Measurements from ENCODE around the gene BLMH. TPM values are rescaled to one million over a fixed set of nuclear protein-coding genes. Genes with fewer than 3 reads are reported as not detected.

Gene BLMH
- total RNA-seq, 2 donors from 2014 or later = 21.7 to 25.9 TPM

DNA sequence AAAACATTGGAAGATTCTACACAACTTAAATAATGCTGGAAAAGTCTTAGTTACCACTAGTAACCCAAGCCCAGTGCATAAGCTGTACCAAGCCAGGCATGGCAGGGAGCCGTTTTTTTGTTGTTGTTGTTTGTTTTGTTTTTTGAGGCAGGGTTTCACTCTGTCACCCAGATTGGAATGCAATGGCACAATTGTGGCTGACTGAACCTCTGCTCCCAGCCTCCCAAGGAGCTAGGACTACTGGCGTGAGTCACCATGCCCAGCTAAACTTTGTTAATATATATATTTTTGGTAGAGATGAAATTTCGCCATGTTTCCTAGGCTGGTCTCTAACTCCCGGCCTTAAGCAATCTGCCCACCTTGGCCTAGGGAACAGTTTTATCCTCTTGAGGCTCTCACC lies 42.7 kb upstream of the BLMH start:
- DNase-seq (ENCODE audit: low spot score) = no peak
- 86% methylated on average over 4 of the region's 4 CpGs for WGBS
- Histone ChIP-seq H3K4me1 (replicated peaks) (peaks cover 10% of the 10 kb centered on the region), H3K9me3 (no peaks in the 10 kb centered on the region), H3K4me3 (no peak overlapping the region), H3K36me3 (no peaks in the 10 kb centered on the region), H3K27ac (no peak overlapping the region), H3K27me3 (replicated peaks; ENCODE audit: insufficient read depth) (no peaks in the 10 kb centered on the region)
- intact Hi-C loops (cut with DNase I) = no loop called here
- TF ChIP-seq POLR2AphosphoS5 (IDR thresholded peaks at IDR 0.05) (no peak), POLR2A (IDR thresholded peaks at IDR 0.05) (no peak)
- TF ChIP-seq, protein P1, sequence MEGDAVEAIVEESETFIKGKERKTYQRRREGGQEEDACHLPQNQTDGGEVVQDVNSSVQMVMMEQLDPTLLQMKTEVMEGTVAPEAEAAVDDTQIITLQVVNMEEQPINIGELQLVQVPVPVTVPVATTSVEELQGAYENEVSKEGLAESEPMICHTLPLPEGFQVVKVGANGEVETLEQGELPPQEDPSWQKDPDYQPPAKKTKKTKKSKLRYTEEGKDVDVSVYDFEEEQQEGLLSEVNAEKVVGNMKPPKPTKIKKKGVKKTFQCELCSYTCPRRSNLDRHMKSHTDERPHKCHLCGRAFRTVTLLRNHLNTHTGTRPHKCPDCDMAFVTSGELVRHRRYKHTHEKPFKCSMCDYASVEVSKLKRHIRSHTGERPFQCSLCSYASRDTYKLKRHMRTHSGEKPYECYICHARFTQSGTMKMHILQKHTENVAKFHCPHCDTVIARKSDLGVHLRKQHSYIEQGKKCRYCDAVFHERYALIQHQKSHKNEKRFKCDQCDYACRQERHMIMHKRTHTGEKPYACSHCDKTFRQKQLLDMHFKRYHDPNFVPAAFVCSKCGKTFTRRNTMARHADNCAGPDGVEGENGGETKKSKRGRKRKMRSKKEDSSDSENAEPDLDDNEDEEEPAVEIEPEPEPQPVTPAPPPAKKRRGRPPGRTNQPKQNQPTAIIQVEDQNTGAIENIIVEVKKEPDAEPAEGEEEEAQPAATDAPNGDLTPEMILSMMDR (IDR thresholded peaks at IDR 0.05) = no peak

DNA sequence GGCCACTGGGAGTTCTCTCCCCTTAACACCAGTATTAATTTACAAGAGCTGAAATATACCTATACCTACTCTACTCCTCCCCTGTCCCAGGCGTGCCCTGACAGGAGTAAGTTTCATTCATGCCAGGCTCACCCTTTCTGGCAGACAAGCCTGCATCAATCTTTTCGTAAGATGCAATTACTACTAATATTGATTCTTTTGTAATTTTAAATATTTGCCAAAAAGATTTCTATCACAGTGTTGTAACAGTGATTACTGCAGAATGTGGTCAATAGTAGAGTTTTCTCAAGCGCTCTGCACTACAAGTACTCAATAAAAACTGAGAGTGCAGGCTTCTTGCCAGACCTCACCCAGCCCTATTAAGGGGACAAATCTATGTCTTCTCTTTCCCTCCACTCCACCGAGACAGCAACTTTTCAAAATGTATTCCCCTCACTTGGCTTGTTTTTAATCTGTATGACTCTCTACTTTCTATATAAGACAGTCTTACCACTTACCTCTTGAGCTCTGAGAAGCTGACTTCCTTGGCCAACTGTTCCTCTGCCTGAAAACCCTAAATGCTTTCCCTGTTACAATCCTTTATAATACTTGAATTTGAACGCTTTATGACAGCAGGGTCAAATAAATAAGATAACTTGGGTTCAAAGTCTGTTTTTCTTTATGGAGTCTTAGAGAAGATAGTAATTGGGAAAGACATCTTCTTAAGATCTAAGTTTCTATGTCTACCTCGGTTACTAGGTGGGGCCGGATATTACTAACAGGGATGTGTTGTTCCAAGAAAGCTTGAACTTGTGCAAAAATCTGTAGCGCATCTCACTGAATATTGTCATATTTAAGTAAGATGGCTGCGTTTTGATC lies 42.0 kb upstream of the BLMH start, which contains the start of gene TMIGD1:
TMIGD1 (minus strand) TSS at position 555 of the 858 bp plus-strand sequence. CDS start 1,924 bp downstream, outside the sequence.
- no peaks in the 10 kb centered on the region for H3K36me3 ChIP-seq
- TF ChIP-seq, protein P1 (IDR thresholded peaks at IDR 0.05) = no peak
- peak; percentile 49 for TF ChIP-seq POLR2AphosphoS5 (IDR thresholded peaks at IDR 0.05)
- DNase-seq (ENCODE audit: low spot score) = peak; percentile 53
- H3K4me1 ChIP-seq (replicated peaks) = peaks cover 10% of the 10 kb centered on the region
- no peaks in the 10 kb centered on the region for H3K27me3 ChIP-seq (replicated peaks; ENCODE audit: insufficient read depth)
- H3K27ac ChIP-seq = no peak within 1 kb of the TSS
- intact Hi-C loops (cut with DNase I) = no loop called here
- H3K4me3 ChIP-seq = no peak within 1 kb of the TSS
- 59% methylated on average over 9 of the region's 9 CpGs for WGBS
- H3K9me3 ChIP-seq = no peaks in the 10 kb centered on the region

DNA sequence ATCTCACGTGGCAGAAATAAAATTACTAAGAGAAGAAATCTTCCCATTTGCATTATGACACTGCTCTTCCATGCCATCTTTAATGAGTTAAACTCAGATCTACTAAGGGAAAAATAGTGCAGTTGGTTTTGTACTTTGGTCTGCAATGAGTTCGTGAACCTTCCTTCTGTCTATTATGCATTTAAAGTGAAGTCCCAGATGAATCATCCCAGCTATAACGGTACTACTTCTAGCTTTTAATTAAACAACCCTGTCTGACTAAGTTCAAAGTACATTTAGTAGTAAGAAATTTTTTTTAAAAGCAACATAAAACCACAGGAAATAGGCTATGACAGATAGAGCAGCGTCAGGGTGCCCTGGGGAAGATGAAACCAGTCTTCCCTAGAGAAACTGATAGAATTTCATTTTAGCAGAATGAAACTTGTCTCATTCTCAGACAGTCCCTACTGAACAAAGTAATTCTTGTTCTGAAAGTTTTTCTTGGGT lies 40.4 kb upstream of the BLMH start:
- WGBS = 41% methylated on average over 4 of the region's 4 CpGs
- H3K4me3 ChIP-seq = no peak overlapping the region
- H3K27ac ChIP-seq = no peak overlapping the region
- H3K27me3 ChIP-seq (replicated peaks; ENCODE audit: insufficient read depth) = no peaks in the 10 kb centered on the region
- no peak for DNase-seq (ENCODE audit: low spot score)
- no peaks in the 10 kb centered on the region for H3K36me3 ChIP-seq
- no peak for TF ChIP-seq POLR2AphosphoS5 (IDR thresholded peaks at IDR 0.05)
- TF ChIP-seq, protein P1 (IDR thresholded peaks at IDR 0.05) = no peak
- TF ChIP-seq POLR2A (IDR thresholded peaks at IDR 0.05) = no peak
- intact Hi-C loops (cut with DNase I) = no loop called here
- H3K9me3 ChIP-seq = no peaks in the 10 kb centered on the region
- H3K4me1 ChIP-seq (replicated peaks) = peaks cover 10% of the 10 kb centered on the region

DNA sequence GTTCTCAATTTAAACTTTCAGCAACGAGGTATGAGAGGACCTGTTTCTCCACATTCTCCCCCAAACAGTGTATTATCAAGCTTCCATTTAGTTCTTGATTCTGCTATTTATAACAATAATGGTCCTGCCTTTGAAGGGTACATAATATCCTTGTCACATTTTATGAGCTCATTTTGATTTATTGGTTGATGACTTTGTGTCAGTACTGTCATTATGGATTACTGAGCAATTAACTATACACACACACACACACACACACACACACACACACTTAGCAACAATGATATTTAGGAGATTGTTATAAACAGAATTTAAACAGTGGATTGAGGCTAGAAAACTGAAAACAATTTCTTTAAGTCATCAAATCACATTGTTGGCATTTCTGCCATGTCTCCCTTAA lies 35.1 kb upstream of the BLMH start:
- intact Hi-C loops (cut with DNase I) = no loop called here
- Histone ChIP-seq H3K9me3 (no peaks in the 10 kb centered on the region), H3K4me3 (no peak overlapping the region), H3K36me3 (no peaks in the 10 kb centered on the region), H3K27me3 (replicated peaks; ENCODE audit: insufficient read depth) (no peaks in the 10 kb centered on the region), H3K27ac (no peak overlapping the region), H3K4me1 (replicated peaks) (no peaks in the 10 kb centered on the region)
- 22% methylated on average over 1 of the region's 1 CpG for WGBS
- DNase-seq (ENCODE audit: low spot score) = no peak
- TF ChIP-seq POLR2AphosphoS5 (IDR thresholded peaks at IDR 0.05) = no peak

DNA sequence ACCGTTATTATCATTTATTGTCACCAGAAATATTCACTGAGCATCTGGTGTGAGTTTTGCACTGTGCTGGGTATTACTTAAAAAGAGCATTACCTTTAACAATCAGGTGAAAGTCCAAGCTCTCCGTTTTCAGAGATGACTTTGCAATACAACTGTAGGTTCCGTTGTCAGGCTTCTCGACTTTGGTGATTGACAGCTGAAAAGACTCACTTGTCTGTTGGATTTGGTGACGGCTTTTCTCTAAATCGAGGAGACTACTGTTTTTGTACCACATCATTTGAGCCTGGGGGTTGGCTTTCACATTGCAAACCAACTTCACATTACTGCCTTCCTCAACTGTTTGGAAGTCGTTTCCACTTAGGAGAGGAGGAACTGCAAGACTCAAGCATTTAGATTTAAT lies 33.0 kb upstream of the BLMH start:
- Histone ChIP-seq H3K9me3 (no peaks in the 10 kb centered on the region), H3K27ac (no peak overlapping the region), H3K4me3 (no peak overlapping the region), H3K27me3 (replicated peaks; ENCODE audit: insufficient read depth) (no peaks in the 10 kb centered on the region), H3K4me1 (replicated peaks) (no peaks in the 10 kb centered on the region), H3K36me3 (no peaks in the 10 kb centered on the region)
- no peak for TF ChIP-seq POLR2A (IDR thresholded peaks at IDR 0.05)
- TF ChIP-seq, protein P1 (IDR thresholded peaks at IDR 0.05) = no peak
- no peak for TF ChIP-seq POLR2AphosphoS5 (IDR thresholded peaks at IDR 0.05)
- WGBS = 78% methylated on average over 7 of the region's 7 CpGs
- no peak for DNase-seq (ENCODE audit: low spot score)
- intact Hi-C loops (cut with DNase I) = no loop called here
